DMS153 treated with DMSO at 0.1 percent for 48 hours (cell line): Measurements from ENCODE around the gene FCER1G.

Experiments
- DNase-seq: peaks from one replicate; lab custom pipeline; 2025; ENCODE audit not compliant: unreplicated experiment; lab: John Stamatoyannopoulos, UW

The FCER1G gene

GRCh38 chr1:161261261-161262235, 46.5 kb downstream of the FCER1G start:
- no peak for DNase-seq

- no peak for DNase-seq
Observed at GRCh38 chr1:161265305-161265704, 50.2 kb downstream of the FCER1G start.

DNA sequence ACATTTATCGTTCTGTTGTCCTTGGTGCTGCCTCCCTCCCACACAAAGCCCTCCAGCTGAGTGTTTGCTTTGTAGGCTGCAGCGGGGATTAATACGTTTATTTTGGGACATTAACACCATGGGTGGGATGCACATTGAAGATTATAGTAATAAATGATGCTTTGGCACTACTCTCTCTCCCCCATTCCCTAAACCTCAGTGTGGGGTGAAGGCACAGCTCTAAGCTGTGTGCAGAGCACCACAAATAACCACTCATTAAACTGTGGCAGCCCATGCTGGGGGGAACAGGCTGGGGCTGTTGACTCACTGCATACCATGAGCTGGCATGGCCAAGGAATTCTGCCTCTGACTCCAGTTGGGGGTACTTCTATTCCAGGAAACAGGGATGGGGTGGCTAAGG, 51.1 kb downstream of the FCER1G start:
- no peak for DNase-seq

DNA sequence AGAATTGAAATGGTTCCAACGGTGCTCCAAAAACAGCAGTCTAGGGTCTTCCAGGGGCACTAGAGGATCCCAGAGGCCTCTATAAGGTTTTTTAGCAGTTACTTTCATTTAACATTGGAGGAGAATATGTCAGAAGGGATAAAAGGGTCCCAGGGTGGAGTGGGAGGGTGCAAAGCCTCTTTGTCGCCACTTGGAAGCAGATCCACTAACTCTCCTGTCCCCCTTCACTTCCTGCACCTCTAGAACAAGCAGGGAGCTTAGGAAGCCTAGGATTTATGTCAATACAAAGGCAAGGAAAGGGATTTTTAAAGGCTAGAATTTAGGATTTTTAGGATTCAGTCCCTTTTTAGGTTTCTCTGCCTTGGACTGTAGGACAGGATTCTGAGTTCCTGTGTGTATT, 51.7 kb downstream of the FCER1G start:
- no peak for DNase-seq

GRCh38 chr1:161267321-161267720, 52.2 kb downstream of the FCER1G start:
- DNase-seq, result no peak
